Spleen (tissue), 13 donors: ENCODE data around the gene GJA9. TPM values are rescaled to one million over a fixed set of nuclear protein-coding genes. Genes with fewer than 3 reads are reported as not detected.

Source experiments
- DNase-seq: peaks from one replicate; pipeline ENCODE4 v3.0.0-alpha.2; 2020
- H3K27ac ChIP-seq, 8 donors: fragments of 200-600 bp; sonication (generic) in 7 of 8; 1 replicate in 4 of 8; 2 replicates in 4 of 8; pipeline versions ENCODE4 v1.5.0 to v1.8.0; 2016 to 2021; ENCODE audit warnings: inconsistent platforms in 4 of 8, mild to moderate bottlenecking in 4 of 8, moderate library complexity in 1 of 8
- H3K27me3 ChIP-seq, 7 donors: fragments of 200-600 bp; sonication (generic) in 6 of 7; replicated peaks in 1 of 7; 1 replicate in 4 of 7; 2 replicates in 3 of 7; pipeline versions ENCODE4 v1.5.0 to v1.8.0; 2016 to 2021; ENCODE audit warnings: inconsistent platforms in 3 of 7, mild to moderate bottlenecking in 1 of 7
- H3K36me3 ChIP-seq, 6 donors: fragments of 200-600 bp; sonication (generic) in 5 of 6; 1 replicate in 4 of 6; 2 replicates in 2 of 6; pipeline versions ENCODE4 v1.5.0 to v1.8.0; 2016 to 2021; ENCODE audit warnings: inconsistent platforms in 2 of 6
- H3K4me1 ChIP-seq, 6 donors: fragments of 200-600 bp; sonication (generic) in 5 of 6; 1 replicate in 3 of 6; 2 replicates in 3 of 6; pipeline versions ENCODE4 v1.5.0 to v1.8.0; 2016 to 2021; ENCODE audit warnings: inconsistent platforms in 3 of 6
- H3K4me3 ChIP-seq, 8 donors: fragments of 200-600 bp; sonication (generic) in 7 of 8; 1 replicate in 4 of 8; 2 replicates in 4 of 8; pipeline versions ENCODE4 v1.5.0 to v1.8.0; 2016 to 2021; ENCODE audit warnings: inconsistent platforms in 4 of 8, mild to moderate bottlenecking in 4 of 8, moderate library complexity in 2 of 8
- H3K9me3 ChIP-seq, 8 donors: fragments of 200-600 bp; sonication (generic) in 7 of 8; 1 replicate in 4 of 8; 2 replicates in 4 of 8; pipeline versions ENCODE4 v1.5.0 to v1.8.0; 2016 to 2021; ENCODE audit warnings: inconsistent platforms in 4 of 8
- CTCF ChIP-seq, 11 experiments: fragments of 200-600 bp in 7 of 11; fragments of 450-650 bp in 4 of 11; sonication (generic) in 4 of 11; IDR thresholded peaks in 8 of 11; conservative IDR thresholded peaks in 3 of 11; 1 replicate in 7 of 11; 2 replicates in 4 of 11; pipeline versions ENCODE4 v1.4.0 to v1.8.0; 2016 to 2021; ENCODE audit warnings: antibody characterized with exemption in 11 of 11, inconsistent platforms in 4 of 11, mild to moderate bottlenecking in 1 of 11
- POLR2A ChIP-seq, 3 donors: fragments of 450-650 bp; IDR thresholded peaks; one replicate each; pipeline ENCODE4 v1.5.1; 2017; ENCODE audit warnings: antibody characterized with exemption in 3 of 3, mild to moderate bottlenecking in 1 of 3
- POLR2AphosphoS5 ChIP-seq, 3 donors: sonication (generic); formaldehyde crosslinking; IDR thresholded peaks; one replicate each; pipeline ENCODE4 v1.5.1; 2017; ENCODE audit warnings: antibody characterized with exemption in 3 of 3
- WGBS, 5 donors: extraction: QIAGEN DNeasy Blood & Tissue Kit in 3 of 5; methylation state at CpG; one replicate each; pipeline versions ENCODE4 v1.1.5 to v1.1.7; 2013 to 2018; 5-methylcytosine and 5-hydroxymethylcytosine counted together
- intact Hi-C: fragments of 100-400 bp; cut with DNase I; formaldehyde crosslinking; loops from one replicate; pipeline ENCODE4 v1.15.0; 2023; ENCODE audit warnings: low total_unique reads
- long read RNA-seq, 2 donors: transcript quantifications; one replicate each; lab custom pipeline, GENCODE V29; 2026
- polyA plus RNA-seq, 3 donors: library from polyadenylated mRNA; stranded (reverse); fragments of 200-250 nt; gene quantifications; one replicate each; pipeline ENCODE4 v1.2.1, GENCODE V29; 2013
- total RNA-seq, 7 donors: library from RNA; depleted of rRNA in 3 of 7; stranded (reverse); fragments of >200 nt in 3 of 7; fragmentation: NEBNext Ultra II Directional in 4 of 7; extraction: Animal tissue kit (Norgen Biotek cat#: 25700) in 4 of 7; gene quantifications; one replicate each; pipeline versions ENCODE4 v1.1.0 to v1.2.1, GENCODE V29; 2016 to 2021
- donor health status: healthy with polysubstance abuse.
- donor health status: DM: no; HTN: no; CAD: no; lungs with moderate emphysema.
- donor health status: DM: no; HTN: no; CAD: no.
- donor health status: Bipolar disorder and iron deficiency.
- donor health status: healthy.
- donor health status: DM: no; HTN: no; CAD: no.
- donor health status: DM: yes; HTN: yes; CAD: no.

GJA9 gene
- total RNA-seq (not detected), polyA plus RNA-seq (under 1 TPM in 1 of 3 donors, not detected in 2; 0.06 TPM)
- long read RNA-seq, donor 1, result 0 reads
- long read RNA-seq, donor 2, result 0 reads

GRCh38 chr1:38881487-38881886, at the start of gene GJA9:
GJA9 (minus strand) TSS chr1:38881587; CDS start chr1:38876098, 5,489 bp downstream.
- intact Hi-C loops, result no loop called here
- Histone ChIP-seq H3K4me3 (no peak within 1 kb of the TSS), H3K36me3 (no peaks in the 10 kb centered on the region), H3K27ac (no peak within 1 kb of the TSS), H3K27me3 (no peaks in the 10 kb centered on the region), H3K9me3 (no peaks in the 10 kb centered on the region), H3K4me1 (no peaks in the 10 kb centered on the region)
- no peak for DNase-seq
- no peak for TF ChIP-seq POLR2AphosphoS5 (IDR thresholded peaks at IDR 0.05)
- TF ChIP-seq POLR2A (IDR thresholded peaks at IDR 0.05), result no peak
- TF ChIP-seq CTCF (IDR thresholded peaks at IDR 0.05 in 8 of 11, conservative IDR thresholded peaks at IDR 0.05 in 3 of 11), result no peak

GRCh38 chr1:38929476-38929875, 48.1 kb upstream of the GJA9 start:
- Histone ChIP-seq H3K4me1 (no peaks in the 10 kb centered on the region), H3K27ac (no peak overlapping the region), H3K27me3 (no peaks in the 10 kb centered on the region), H3K36me3 (no peaks in the 10 kb centered on the region), H3K9me3 (no peaks in the 10 kb centered on the region), H3K4me3 (no peak overlapping the region)
- TF ChIP-seq POLR2AphosphoS5 (IDR thresholded peaks at IDR 0.05) (no peak), POLR2A (IDR thresholded peaks at IDR 0.05) (no peak), CTCF (IDR thresholded peaks at IDR 0.05 in 8 of 11, conservative IDR thresholded peaks at IDR 0.05 in 3 of 11) (no peak)
- no peak for DNase-seq
- intact Hi-C loops, result no loop called here
- WGBS, 5 donors, result 81 to 89% (median 83%) methylated on average over 6 of the region's 6 CpGs

- Histone ChIP-seq H3K4me1 (no peaks in the 10 kb centered on the region), H3K4me3 (no peak overlapping the region), H3K27me3 (no peaks in the 10 kb centered on the region), H3K36me3 (no peaks in the 10 kb centered on the region), H3K9me3 (no peaks in the 10 kb centered on the region), H3K27ac (no peak overlapping the region)
- DNase-seq, result no peak
- WGBS, 5 donors, result 78 to 90% (median 83%) methylated on average over 8 of the region's 8 CpGs
- intact Hi-C loops, result no loop called here
- no peak for TF ChIP-seq POLR2A (IDR thresholded peaks at IDR 0.05)
- TF ChIP-seq POLR2AphosphoS5 (IDR thresholded peaks at IDR 0.05), result no peak
- TF ChIP-seq CTCF (IDR thresholded peaks at IDR 0.05 in 8 of 11, conservative IDR thresholded peaks at IDR 0.05 in 3 of 11), result no peak
These were observed 47.7 kb upstream of the GJA9 start for GRCh38 chr1:38929054-38929453.

GRCh38 chr1:38926091-38926490, 44.7 kb upstream of the GJA9 start:
- intact Hi-C loops, result no loop called here
- 89 to 96% (median 91%) methylated on average over 3 of the region's 3 CpGs for WGBS, 5 donors
- TF ChIP-seq POLR2AphosphoS5 (IDR thresholded peaks at IDR 0.05) (no peak), CTCF (IDR thresholded peaks at IDR 0.05 in 8 of 11, conservative IDR thresholded peaks at IDR 0.05 in 3 of 11) (no peak), POLR2A (IDR thresholded peaks at IDR 0.05) (no peak)

More at GRCh38 chr1:38926091-38926490, 44.7 kb upstream of the GJA9 start:
- no peak for DNase-seq
- H3K36me3 ChIP-seq, result no peaks in the 10 kb centered on the region
- H3K27ac ChIP-seq, result no peak overlapping the region
- H3K4me3 ChIP-seq, result no peak overlapping the region
- no peaks in the 10 kb centered on the region for H3K9me3 ChIP-seq
- no peaks in the 10 kb centered on the region for H3K4me1 ChIP-seq
- H3K27me3 ChIP-seq, result no peaks in the 10 kb centered on the region
